ENCODE data around the gene VAMP2.

DNA sequence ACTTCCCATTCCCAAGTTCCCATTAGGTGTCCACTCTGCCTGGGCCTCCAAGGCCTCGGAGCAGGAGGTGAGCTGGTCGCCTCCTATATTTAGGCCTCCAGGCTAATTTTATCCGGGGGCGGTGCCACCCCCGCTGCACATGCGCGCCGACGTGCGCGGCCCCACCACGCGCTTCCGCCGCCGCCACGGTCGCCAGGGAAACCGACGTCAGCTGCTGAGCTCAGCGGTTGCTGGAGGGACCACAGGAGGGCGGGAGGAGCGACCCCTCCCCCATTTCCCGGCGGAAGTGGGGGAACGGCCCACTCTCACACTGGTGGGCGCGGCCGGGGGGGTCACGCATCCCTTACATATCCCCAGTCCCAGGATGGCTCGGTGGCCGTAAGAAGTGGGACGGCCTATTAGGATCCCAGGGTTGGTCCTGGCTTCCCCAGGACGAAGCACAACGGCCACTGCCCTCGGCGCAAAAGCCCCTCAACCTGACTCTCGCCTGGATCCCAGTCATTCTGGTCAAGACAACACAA is 11.6 kb downstream of the VAMP2 start:
- TF ChIP-seq, protein P1, sequence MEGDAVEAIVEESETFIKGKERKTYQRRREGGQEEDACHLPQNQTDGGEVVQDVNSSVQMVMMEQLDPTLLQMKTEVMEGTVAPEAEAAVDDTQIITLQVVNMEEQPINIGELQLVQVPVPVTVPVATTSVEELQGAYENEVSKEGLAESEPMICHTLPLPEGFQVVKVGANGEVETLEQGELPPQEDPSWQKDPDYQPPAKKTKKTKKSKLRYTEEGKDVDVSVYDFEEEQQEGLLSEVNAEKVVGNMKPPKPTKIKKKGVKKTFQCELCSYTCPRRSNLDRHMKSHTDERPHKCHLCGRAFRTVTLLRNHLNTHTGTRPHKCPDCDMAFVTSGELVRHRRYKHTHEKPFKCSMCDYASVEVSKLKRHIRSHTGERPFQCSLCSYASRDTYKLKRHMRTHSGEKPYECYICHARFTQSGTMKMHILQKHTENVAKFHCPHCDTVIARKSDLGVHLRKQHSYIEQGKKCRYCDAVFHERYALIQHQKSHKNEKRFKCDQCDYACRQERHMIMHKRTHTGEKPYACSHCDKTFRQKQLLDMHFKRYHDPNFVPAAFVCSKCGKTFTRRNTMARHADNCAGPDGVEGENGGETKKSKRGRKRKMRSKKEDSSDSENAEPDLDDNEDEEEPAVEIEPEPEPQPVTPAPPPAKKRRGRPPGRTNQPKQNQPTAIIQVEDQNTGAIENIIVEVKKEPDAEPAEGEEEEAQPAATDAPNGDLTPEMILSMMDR (IDR thresholded peaks at IDR 0.05) = peak in 2 of 3 donors; percentile 23 to 42
- TF ChIP-seq POLR2A (IDR thresholded peaks at IDR 0.05) = peak; percentile 75

All from ovary (tissue), 3 donors.